HepG2 (cell line): ENCODE results near the gene CCDC201. TPM values are rescaled to one million over a fixed set of nuclear protein-coding genes. Genes with fewer than 3 reads are reported as not detected.

Experiments used
- CEBPG ChIP-seq: IDR thresholded peaks from 2 replicates; pipeline ENCODE4 v1.6.1; 2016
- GFI1 ChIP-seq: sonication (generic); formaldehyde crosslinking; IDR thresholded peaks from 2 replicates; pipeline ENCODE4 v1.5.0; 2020; ENCODE audit warnings: missing genetic modification reagents, mild to moderate bottlenecking, borderline replicate concordance
- HMGXB4 ChIP-seq, 2 experiments: sonication (generic) in 1 of 2; formaldehyde crosslinking in 1 of 2; IDR thresholded peaks; 2 replicates each; pipeline versions ENCODE4 v1.4.0 to v1.6.1; 2018 to 2020; ENCODE audit warnings: missing genetic modification reagents in 2 of 2, borderline replicate concordance in 1 of 2, low read depth in 1 of 2, mild to moderate bottlenecking in 1 of 2, missing biosample characterization in 1 of 2
- KDM3A ChIP-seq: IDR thresholded peaks from 2 replicates; pipeline ENCODE4 v1.6.1; 2018; ENCODE audit warnings: low read depth, missing compliant biosample characterization
- MAF1 ChIP-seq: sonication (generic); formaldehyde crosslinking; IDR thresholded peaks from 2 replicates; pipeline ENCODE4 v1.5.0; 2020; ENCODE audit warnings: missing genetic modification reagents, borderline replicate concordance
- PAWR ChIP-seq: sonication (generic); formaldehyde crosslinking; IDR thresholded peaks from 2 replicates; pipeline ENCODE4 v1.4.0; 2020; ENCODE audit warnings: missing genetic modification reagents, mild to moderate bottlenecking, borderline replicate concordance
- PCBP2 ChIP-seq: fragments of 200-400 bp; formaldehyde crosslinking; optimal IDR thresholded peaks from 2 replicates; pipeline ENCODE3; 2018; ENCODE audit warnings: low read length, low read depth; ENCODE audit not compliant: poor library complexity, severe bottlenecking
- PHF21A ChIP-seq: sonication (generic); formaldehyde crosslinking; IDR thresholded peaks from 2 replicates; pipeline ENCODE4 v1.5.0; 2020; ENCODE audit warnings: mild to moderate bottlenecking, missing genetic modification reagents
- PITX1 ChIP-seq: sonication (generic); formaldehyde crosslinking; IDR thresholded peaks from 2 replicates; pipeline ENCODE4 v1.5.1; 2020; ENCODE audit warnings: mild to moderate bottlenecking, missing genetic modification reagents
- RXRA ChIP-seq: sonication (generic); formaldehyde crosslinking; IDR thresholded peaks from 2 replicates; pipeline ENCODE4 v1.5.1; 2020; ENCODE audit warnings: missing genetic modification reagents
- TOE1 ChIP-seq: sonication (generic); formaldehyde crosslinking; IDR thresholded peaks from 2 replicates; pipeline ENCODE4 v1.4.0; 2020; ENCODE audit warnings: mild to moderate bottlenecking, missing genetic modification reagents
- ZBTB2 ChIP-seq: sonication (generic); formaldehyde crosslinking; IDR thresholded peaks from 2 replicates; pipeline ENCODE4 v1.8.0; 2022; ENCODE audit warnings: low read depth, missing genetic modification reagents
- ZIK1 ChIP-seq: sonication (generic); formaldehyde crosslinking; IDR thresholded peaks from 2 replicates; pipeline ENCODE4 v1.5.0; 2020; ENCODE audit warnings: mild to moderate bottlenecking, low read depth, missing genetic modification reagents, borderline replicate concordance
- ZNF597 ChIP-seq: sonication (generic); formaldehyde crosslinking; IDR thresholded peaks from 2 replicates; pipeline ENCODE4 v1.5.0; 2020; ENCODE audit warnings: missing genetic modification reagents
- ZNF775 ChIP-seq: sonication (generic); formaldehyde crosslinking; IDR thresholded peaks from 2 replicates; pipeline ENCODE4 v1.4.0; 2020; ENCODE audit warnings: missing genetic modification reagents, mild to moderate bottlenecking, moderate library complexity, borderline replicate concordance
- ZSCAN9 ChIP-seq: IDR thresholded peaks from 2 replicates; pipeline ENCODE4 v1.6.1; 2016; ENCODE audit warnings: borderline replicate concordance
- polyA plus RNA-seq, 8 experiments: library from polyadenylated mRNA; depleted of rRNA in 3 of 8; stranded (reverse) in 7 of 8; unstranded in 1 of 8; fragments of >200 nt; fragmentation: Illumina TruSeq in 4 of 8; extraction: Trizol in 4 of 8; gene quantifications; 2 replicates each; pipeline versions ENCODE4 v1.2.1 to v1.2.3, GENCODE V29; 2011 to 2016; ENCODE audit warnings: low read depth in 4 of 8, missing spikeins in 1 of 8, mixed read lengths in 1 of 8; ENCODE audit not compliant: insufficient read depth in 1 of 8
- total RNA-seq, 5 experiments: library from RNA; depleted of rRNA; stranded (reverse); fragments of >200 nt; fragmentation: Illumina TruSeq; extraction: Trizol; gene quantifications; 2 replicates each; pipeline ENCODE4 v1.2.3, GENCODE V29; 2016; ENCODE audit warnings: low read depth in 1 of 5
- TF ChIP-seq, protein P1 (sequence below): sonication (generic); formaldehyde crosslinking; IDR thresholded peaks from 2 replicates; pipeline ENCODE4 v1.5.1; 2020; ENCODE audit warnings: missing genetic modification reagents, mild to moderate bottlenecking, borderline replicate concordance
- TF ChIP-seq, protein P2 (sequence below): sonication (generic); formaldehyde crosslinking; IDR thresholded peaks from 2 replicates; pipeline ENCODE4 v1.5.0; 2020; ENCODE audit warnings: mild to moderate bottlenecking, missing genetic modification reagents
- TF ChIP-seq, protein P3 (sequence below): sonication (generic); formaldehyde crosslinking; IDR thresholded peaks from 2 replicates; pipeline ENCODE4 v1.4.0; 2020; ENCODE audit warnings: missing genetic modification reagents; ENCODE audit errors: not compliant biosample characterization

CCDC201 gene
- total and polyA plus RNA-seq, 2 of the 13 experiments (the other 11 are each of a cell fraction or from before 2014, with no cell fraction given), result 0.92 TPM; not detected in 1

DNA sequence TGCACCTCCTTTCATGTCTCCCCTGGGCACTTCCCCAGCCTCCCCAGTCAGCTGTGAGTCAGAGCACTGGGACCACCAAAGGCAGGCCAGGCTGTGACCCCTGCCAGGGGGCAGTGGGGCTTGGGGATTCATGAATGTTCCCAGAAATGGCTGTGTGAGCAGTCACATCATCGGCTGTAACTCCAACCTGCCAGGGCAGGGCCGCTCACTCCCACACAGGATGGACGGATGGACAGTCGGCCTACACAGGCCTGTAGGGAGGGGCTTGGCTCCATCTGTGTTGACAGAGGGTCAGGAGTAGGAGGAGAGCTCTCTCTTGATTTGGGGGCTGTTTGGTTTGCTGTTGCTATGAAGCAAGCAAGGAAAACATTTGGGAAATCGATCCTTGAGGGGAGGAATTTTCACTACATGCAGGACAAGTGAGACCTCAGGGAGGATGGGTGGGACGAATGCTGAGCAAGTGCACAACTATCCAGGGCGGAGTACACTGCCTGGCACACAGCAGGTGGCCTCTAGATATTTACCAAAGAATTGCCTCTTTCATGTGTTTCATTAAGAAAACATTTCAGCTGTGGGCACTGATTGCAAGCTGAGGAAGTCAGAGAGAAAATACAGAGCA is 12.5 kb upstream of the CCDC201 start (continued):
- TF ChIP-seq HMGXB4 (CRISPR knock-in tag; IDR thresholded peaks at IDR 0.05; ENCODE audit: borderline replicate concordance in 1 of 2, low read depth in 1 of 2), result peak; percentile 22 to 67; a peak in 2 of 4 replicates
- TF ChIP-seq MAF1 (CRISPR knock-in tag), result no peak
- TF ChIP-seq PITX1, result peak; percentile 95
- peak; percentile 86 for TF ChIP-seq ZSCAN9 (CRISPR knock-in tag)
- TF ChIP-seq, protein P1, sequence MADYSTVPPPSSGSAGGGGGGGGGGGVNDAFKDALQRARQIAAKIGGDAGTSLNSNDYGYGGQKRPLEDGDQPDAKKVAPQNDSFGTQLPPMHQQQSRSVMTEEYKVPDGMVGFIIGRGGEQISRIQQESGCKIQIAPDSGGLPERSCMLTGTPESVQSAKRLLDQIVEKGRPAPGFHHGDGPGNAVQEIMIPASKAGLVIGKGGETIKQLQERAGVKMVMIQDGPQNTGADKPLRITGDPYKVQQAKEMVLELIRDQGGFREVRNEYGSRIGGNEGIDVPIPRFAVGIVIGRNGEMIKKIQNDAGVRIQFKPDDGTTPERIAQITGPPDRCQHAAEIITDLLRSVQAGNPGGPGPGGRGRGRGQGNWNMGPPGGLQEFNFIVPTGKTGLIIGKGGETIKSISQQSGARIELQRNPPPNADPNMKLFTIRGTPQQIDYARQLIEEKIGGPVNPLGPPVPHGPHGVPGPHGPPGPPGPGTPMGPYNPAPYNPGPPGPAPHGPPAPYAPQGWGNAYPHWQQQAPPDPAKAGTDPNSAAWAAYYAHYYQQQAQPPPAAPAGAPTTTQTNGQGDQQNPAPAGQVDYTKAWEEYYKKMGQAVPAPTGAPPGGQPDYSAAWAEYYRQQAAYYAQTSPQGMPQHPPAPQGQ (CRISPR knock-in tag), result peak; percentile 77; the same call in 1 of the 2 replicates
- peak; percentile 97 for TF ChIP-seq GFI1 (CRISPR knock-in tag)
- TF ChIP-seq ZIK1 (CRISPR knock-in tag), result no peak
- TF ChIP-seq, protein P2, sequence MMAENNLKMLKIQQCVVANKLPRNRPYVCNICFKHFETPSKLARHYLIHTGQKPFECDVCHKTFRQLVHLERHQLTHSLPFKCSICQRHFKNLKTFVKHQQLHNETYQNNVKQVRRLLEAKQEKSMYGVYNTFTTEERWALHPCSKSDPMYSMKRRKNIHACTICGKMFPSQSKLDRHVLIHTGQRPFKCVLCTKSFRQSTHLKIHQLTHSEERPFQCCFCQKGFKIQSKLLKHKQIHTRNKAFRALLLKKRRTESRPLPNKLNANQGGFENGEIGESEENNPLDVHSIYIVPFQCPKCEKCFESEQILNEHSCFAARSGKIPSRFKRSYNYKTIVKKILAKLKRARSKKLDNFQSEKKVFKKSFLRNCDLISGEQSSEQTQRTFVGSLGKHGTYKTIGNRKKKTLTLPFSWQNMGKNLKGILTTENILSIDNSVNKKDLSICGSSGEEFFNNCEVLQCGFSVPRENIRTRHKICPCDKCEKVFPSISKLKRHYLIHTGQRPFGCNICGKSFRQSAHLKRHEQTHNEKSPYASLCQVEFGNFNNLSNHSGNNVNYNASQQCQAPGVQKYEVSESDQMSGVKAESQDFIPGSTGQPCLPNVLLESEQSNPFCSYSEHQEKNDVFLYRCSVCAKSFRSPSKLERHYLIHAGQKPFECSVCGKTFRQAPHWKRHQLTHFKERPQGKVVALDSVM (CRISPR knock-in tag), result peak; percentile 76
- TF ChIP-seq CEBPG (CRISPR knock-in tag), result peak; percentile 96
- TF ChIP-seq ZBTB2, result no peak
- peak; percentile 99 for TF ChIP-seq PHF21A (CRISPR knock-in tag)
- TF ChIP-seq RXRA, result peak; percentile 92; the same call in 1 of the 2 replicates
- TF ChIP-seq KDM3A (CRISPR knock-in tag), result peak; percentile 94
- no peak for TF ChIP-seq PCBP2
- TF ChIP-seq ZNF597 (CRISPR knock-in tag), result no peak
- no peak for TF ChIP-seq PAWR (CRISPR knock-in tag)
- no peak for TF ChIP-seq TOE1 (CRISPR knock-in tag)
- TF ChIP-seq ZNF775 (CRISPR knock-in tag), result no peak
- TF ChIP-seq, protein P3, sequence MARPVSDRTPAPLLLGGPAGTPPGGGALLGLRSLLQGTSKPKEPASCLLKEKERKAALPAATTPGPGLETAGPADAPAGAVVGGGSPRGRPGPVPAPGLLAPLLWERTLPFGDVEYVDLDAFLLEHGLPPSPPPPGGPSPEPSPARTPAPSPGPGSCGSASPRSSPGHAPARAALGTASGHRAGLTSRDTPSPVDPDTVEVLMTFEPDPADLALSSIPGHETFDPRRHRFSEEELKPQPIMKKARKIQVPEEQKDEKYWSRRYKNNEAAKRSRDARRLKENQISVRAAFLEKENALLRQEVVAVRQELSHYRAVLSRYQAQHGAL (CRISPR knock-in tag), result peak; percentile 54
